Endothelial cell (in vitro differentiated cells): Measurements from ENCODE around the gene LMAN1. TPM values are rescaled to one million over a fixed set of nuclear protein-coding genes. Genes with fewer than 3 reads are reported as not detected.

Source experiments
- DNase-seq: peaks from one replicate; pipeline ENCODE4 v3.0.0; 2021; ENCODE audit warnings: low spot score
- H3K27ac Mint-ChIP-seq: one replicate; pipeline ENCODE4 v1.8.0; 2021; ENCODE audit warnings: mixed read lengths, inconsistent platforms; ENCODE audit not compliant: unreplicated experiment
- H3K27me3 Mint-ChIP-seq: one replicate; pipeline ENCODE4 v1.8.0; 2021; ENCODE audit warnings: mild to moderate bottlenecking, moderate library complexity, mixed read lengths, inconsistent platforms; ENCODE audit not compliant: unreplicated experiment
- H3K36me3 Mint-ChIP-seq: one replicate; pipeline ENCODE4 v1.8.0; 2021; ENCODE audit warnings: mild to moderate bottlenecking, low read depth, mixed read lengths, inconsistent platforms; ENCODE audit not compliant: unreplicated experiment
- H3K4me1 Mint-ChIP-seq: one replicate; pipeline ENCODE4 v1.8.0; 2021; ENCODE audit warnings: mild to moderate bottlenecking, mixed read lengths, inconsistent platforms; ENCODE audit not compliant: unreplicated experiment
- H3K4me3 Mint-ChIP-seq: one replicate; pipeline ENCODE4 v1.8.0; 2021; ENCODE audit warnings: mild to moderate bottlenecking, mixed read lengths, inconsistent platforms; ENCODE audit not compliant: unreplicated experiment
- H3K9me3 Mint-ChIP-seq: one replicate; pipeline ENCODE4 v1.8.0; 2021; ENCODE audit warnings: mixed read lengths, inconsistent platforms; ENCODE audit not compliant: unreplicated experiment
- CTCF ChIP-seq: fragments of 200-600 bp; sonication (generic); IDR thresholded peaks from one replicate; pipeline ENCODE4 v1.5.0; 2021; ENCODE audit warnings: antibody characterized with exemption; ENCODE audit not compliant: unreplicated experiment
- long read RNA-seq: library from polyadenylated mRNA; unstranded; transcript quantifications from one replicate; pipeline ENCODE4 v2.0.0, GENCODE V29; 2020; ENCODE audit not compliant: unreplicated experiment
- total RNA-seq: library from RNA; stranded (reverse); fragmentation: NEBNext Ultra II Directional; extraction: Animal tissue kit (Norgen Biotek cat#: 25700); gene quantifications from one replicate; pipeline ENCODE4 v1.2.1, GENCODE V29; 2021; ENCODE audit not compliant: unreplicated experiment

LMAN1 gene
- 38.5 TPM for total RNA-seq
- long read RNA-seq, full-length matches to known transcripts: 2 of 8 reads
- long read RNA-seq, partial matches to known transcripts: 5 of 8 reads
- long read RNA-seq, other reads (novel, unspliced or antisense): 1 of 8 reads

- no peak for TF ChIP-seq CTCF
- no peaks in the 10 kb centered on the region for H3K36me3 Mint-ChIP-seq
- peak; percentile 99 for DNase-seq
- no peaks in the 10 kb centered on the region for H3K9me3 Mint-ChIP-seq
- peak within 1 kb of the TSS; percentile 95 for H3K27ac Mint-ChIP-seq
- H3K4me3 Mint-ChIP-seq: peak within 1 kb of the TSS; percentile 100
- H3K27me3 Mint-ChIP-seq: peaks cover 1% of the 10 kb centered on the region
- peaks cover 5% of the 10 kb centered on the region for H3K4me1 Mint-ChIP-seq
Measured at GRCh38 chr18:59358712-59359575, at the start of gene LMAN1. Gene LMAN1, minus strand, starts transcription at chr18:59359265. Its CDS starts 21 bp downstream, at chr18:59359244.

- Mint-ChIP-seq H3K36me3 (no peaks in the 10 kb centered on the region), H3K27me3 (no peaks in the 10 kb centered on the region), H3K4me1 (no peaks in the 10 kb centered on the region), H3K9me3 (no peaks in the 10 kb centered on the region), H3K4me3 (no peak overlapping the region), H3K27ac (no peak overlapping the region)
- DNase-seq: peak; percentile 83
- TF ChIP-seq CTCF: peak; percentile 67
Measured at GRCh38 chr18:59402432-59403090, 43.5 kb upstream of the LMAN1 start.

GRCh38 chr18:59400407-59400806 is 41.3 kb upstream of the LMAN1 start:
- peaks cover 3% of the 10 kb centered on the region for H3K4me1 Mint-ChIP-seq
- H3K36me3 Mint-ChIP-seq: no peaks in the 10 kb centered on the region
- no peak for TF ChIP-seq CTCF
- no peak overlapping the region for H3K4me3 Mint-ChIP-seq
- DNase-seq: no peak
- H3K27ac Mint-ChIP-seq: no peak overlapping the region
- no peaks in the 10 kb centered on the region for H3K9me3 Mint-ChIP-seq
- H3K27me3 Mint-ChIP-seq: no peaks in the 10 kb centered on the region

- no peak for TF ChIP-seq CTCF
- Mint-ChIP-seq H3K4me1 (peaks cover 3% of the 10 kb centered on the region), H3K4me3 (no peak overlapping the region), H3K36me3 (no peaks in the 10 kb centered on the region), H3K27me3 (no peaks in the 10 kb centered on the region), H3K27ac (no peak overlapping the region), H3K9me3 (no peaks in the 10 kb centered on the region)
- DNase-seq: no peak
Measured at GRCh38 chr18:59395226-59396175, 36.4 kb upstream of the LMAN1 start.
